Measurements from ENCODE around the gene TTYH3.

- TF ChIP-seq EP300 (IDR thresholded peaks at IDR 0.05; ENCODE audit: borderline replicate concordance in 1 of 2, low read depth in 2 of 2, low read length in 2 of 2) (no peak), SRF (IDR thresholded peaks at IDR 0.05; ENCODE audit: low read depth, low read length) (no peak), POLR2A (IDR thresholded peaks at IDR 0.05; ENCODE audit: control extremely low read depth in 1 of 2, low read depth in 2 of 2, low read length in 2 of 2) (no peak), CTCF (IDR thresholded peaks at IDR 0.05; ENCODE audit: control extremely low read depth in 1 of 3, insufficient read depth in 1 of 3, low read depth in 1 of 3, low read length in 3 of 3) (no peak), EGR1 (IDR thresholded peaks at IDR 0.05; ENCODE audit: borderline replicate concordance, low read depth, low read length) (no peak), RFX5 (IDR thresholded peaks at IDR 0.05; ENCODE audit: borderline replicate concordance, low read depth, low read length) (no peak), CEBPB (IDR thresholded peaks at IDR 0.05; ENCODE audit: low read depth, low read length) (no peak)
Measured at GRCh38 chr7:2614631-2615330, 17.0 kb upstream of the TTYH3 start.

Data from H1 (cell line).